ENCODE measurements around the gene EEF2K.

EEF2K gene

GRCh38 chr16:22307838-22308237 is 101.8 kb downstream of the EEF2K start:
- Histone ChIP-seq H3K4me1 (ENCODE audit: control insufficient read depth, insufficient read depth, low read length) (no peaks in the 10 kb centered on the region), H3K4me3 (ENCODE audit: low read length) (no peak overlapping the region), H3K9me3 (ENCODE audit: control insufficient read depth, low read length) (no peaks in the 10 kb centered on the region), H3K36me3 (ENCODE audit: control insufficient read depth, insufficient read depth, low read length) (peaks cover 15% of the 10 kb centered on the region), H3K9ac (ENCODE audit: low read length) (no peak overlapping the region), H3K27me3 (ENCODE audit: control insufficient read depth, insufficient read depth, low read length) (no peaks in the 10 kb centered on the region)

GRCh38 chr16:22308824-22309520 is 102.9 kb downstream of the EEF2K start:
- Histone ChIP-seq H3K4me1 (ENCODE audit: control insufficient read depth, insufficient read depth, low read length) (no peaks in the 10 kb centered on the region), H3K36me3 (ENCODE audit: control insufficient read depth, insufficient read depth, low read length) (peaks cover 15% of the 10 kb centered on the region), H3K27me3 (ENCODE audit: control insufficient read depth, insufficient read depth, low read length) (no peaks in the 10 kb centered on the region), H3K9ac (ENCODE audit: low read length) (no peak overlapping the region), H3K9me3 (ENCODE audit: control insufficient read depth, low read length) (no peaks in the 10 kb centered on the region), H3K4me3 (ENCODE audit: low read length) (no peak overlapping the region)

GRCh38 chr16:22311520-22311919 is 105.4 kb downstream of the EEF2K start:
- H3K36me3 ChIP-seq (ENCODE audit: control insufficient read depth, insufficient read depth, low read length): peaks cover 9% of the 10 kb centered on the region
- no peaks in the 10 kb centered on the region for H3K9me3 ChIP-seq (ENCODE audit: control insufficient read depth, low read length)
- no peaks in the 10 kb centered on the region for H3K4me1 ChIP-seq (ENCODE audit: control insufficient read depth, insufficient read depth, low read length)
- H3K4me3 ChIP-seq (ENCODE audit: low read length): no peak overlapping the region
- no peaks in the 10 kb centered on the region for H3K27me3 ChIP-seq (ENCODE audit: control insufficient read depth, insufficient read depth, low read length)
- no peak overlapping the region for H3K9ac ChIP-seq (ENCODE audit: low read length)

GRCh38 chr16:22312897-22313781 is 107.1 kb downstream of the EEF2K start:
- H3K27me3 ChIP-seq (ENCODE audit: control insufficient read depth, insufficient read depth, low read length): no peaks in the 10 kb centered on the region
- H3K9me3 ChIP-seq (ENCODE audit: control insufficient read depth, low read length): no peaks in the 10 kb centered on the region
- no peak overlapping the region for H3K9ac ChIP-seq (ENCODE audit: low read length)
- no peaks in the 10 kb centered on the region for H3K4me1 ChIP-seq (ENCODE audit: control insufficient read depth, insufficient read depth, low read length)
- H3K36me3 ChIP-seq (ENCODE audit: control insufficient read depth, insufficient read depth, low read length): peaks cover 9% of the 10 kb centered on the region
- H3K4me3 ChIP-seq (ENCODE audit: low read length): no peak overlapping the region

GRCh38 chr16:22313876-22314470 is 107.9 kb downstream of the EEF2K start:
- Histone ChIP-seq H3K9me3 (ENCODE audit: control insufficient read depth, low read length) (no peaks in the 10 kb centered on the region), H3K27me3 (ENCODE audit: control insufficient read depth, insufficient read depth, low read length) (no peaks in the 10 kb centered on the region), H3K36me3 (ENCODE audit: control insufficient read depth, insufficient read depth, low read length) (peaks cover 13% of the 10 kb centered on the region), H3K4me1 (ENCODE audit: control insufficient read depth, insufficient read depth, low read length) (no peaks in the 10 kb centered on the region), H3K9ac (ENCODE audit: low read length) (no peak overlapping the region), H3K4me3 (ENCODE audit: low read length) (no peak overlapping the region)

GRCh38 chr16:22314661-22315626 is 108.9 kb downstream of the EEF2K start:
- H3K36me3 ChIP-seq (ENCODE audit: control insufficient read depth, insufficient read depth, low read length): peaks cover 8% of the 10 kb centered on the region
- no peaks in the 10 kb centered on the region for H3K9me3 ChIP-seq (ENCODE audit: control insufficient read depth, low read length)
- no peaks in the 10 kb centered on the region for H3K27me3 ChIP-seq (ENCODE audit: control insufficient read depth, insufficient read depth, low read length)
- no peak overlapping the region for H3K4me3 ChIP-seq (ENCODE audit: low read length)
- no peak overlapping the region for H3K9ac ChIP-seq (ENCODE audit: low read length)
- H3K4me1 ChIP-seq (ENCODE audit: control insufficient read depth, insufficient read depth, low read length): no peaks in the 10 kb centered on the region

GRCh38 chr16:22315979-22316378 is 109.9 kb downstream of the EEF2K start:
- H3K9me3 ChIP-seq (ENCODE audit: control insufficient read depth, low read length): no peaks in the 10 kb centered on the region
- no peaks in the 10 kb centered on the region for H3K27me3 ChIP-seq (ENCODE audit: control insufficient read depth, insufficient read depth, low read length)
- H3K9ac ChIP-seq (ENCODE audit: low read length): no peak overlapping the region
- peaks cover 8% of the 10 kb centered on the region for H3K36me3 ChIP-seq (ENCODE audit: control insufficient read depth, insufficient read depth, low read length)
- no peak overlapping the region for H3K4me3 ChIP-seq (ENCODE audit: low read length)
- H3K4me1 ChIP-seq (ENCODE audit: control insufficient read depth, insufficient read depth, low read length): no peaks in the 10 kb centered on the region

GRCh38 chr16:22316411-22316811 is 110.3 kb downstream of the EEF2K start:
- Histone ChIP-seq H3K4me1 (ENCODE audit: control insufficient read depth, insufficient read depth, low read length) (no peaks in the 10 kb centered on the region), H3K9me3 (ENCODE audit: control insufficient read depth, low read length) (no peaks in the 10 kb centered on the region), H3K4me3 (ENCODE audit: low read length) (no peak overlapping the region), H3K27me3 (ENCODE audit: control insufficient read depth, insufficient read depth, low read length) (no peaks in the 10 kb centered on the region), H3K9ac (ENCODE audit: low read length) (no peak overlapping the region), H3K36me3 (ENCODE audit: control insufficient read depth, insufficient read depth, low read length) (peaks cover 8% of the 10 kb centered on the region)

GRCh38 chr16:22317001-22317530 is 111.0 kb downstream of the EEF2K start:
- no peaks in the 10 kb centered on the region for H3K27me3 ChIP-seq (ENCODE audit: control insufficient read depth, insufficient read depth, low read length)
- no peak overlapping the region for H3K4me3 ChIP-seq (ENCODE audit: low read length)
- no peaks in the 10 kb centered on the region for H3K4me1 ChIP-seq (ENCODE audit: control insufficient read depth, insufficient read depth, low read length)
- H3K36me3 ChIP-seq (ENCODE audit: control insufficient read depth, insufficient read depth, low read length): peaks cover 4% of the 10 kb centered on the region
- no peaks in the 10 kb centered on the region for H3K9me3 ChIP-seq (ENCODE audit: control insufficient read depth, low read length)
- no peak overlapping the region for H3K9ac ChIP-seq (ENCODE audit: low read length)

- Histone ChIP-seq H3K4me1 (ENCODE audit: control insufficient read depth, insufficient read depth, low read length) (no peaks in the 10 kb centered on the region), H3K27me3 (ENCODE audit: control insufficient read depth, insufficient read depth, low read length) (no peaks in the 10 kb centered on the region), H3K9ac (ENCODE audit: low read length) (no peak overlapping the region), H3K36me3 (ENCODE audit: control insufficient read depth, insufficient read depth, low read length) (peaks cover 4% of the 10 kb centered on the region), H3K4me3 (ENCODE audit: low read length) (no peak overlapping the region), H3K9me3 (ENCODE audit: control insufficient read depth, low read length) (no peaks in the 10 kb centered on the region)
Measured at GRCh38 chr16:22317625-22318024, 111.5 kb downstream of the EEF2K start.

GRCh38 chr16:22318690-22319358 is 112.7 kb downstream of the EEF2K start:
- no peaks in the 10 kb centered on the region for H3K4me1 ChIP-seq (ENCODE audit: control insufficient read depth, insufficient read depth, low read length)
- H3K27me3 ChIP-seq (ENCODE audit: control insufficient read depth, insufficient read depth, low read length): no peaks in the 10 kb centered on the region
- no peak overlapping the region for H3K4me3 ChIP-seq (ENCODE audit: low read length)
- H3K9me3 ChIP-seq (ENCODE audit: control insufficient read depth, low read length): no peaks in the 10 kb centered on the region
- H3K9ac ChIP-seq (ENCODE audit: low read length): no peak overlapping the region
- H3K36me3 ChIP-seq (ENCODE audit: control insufficient read depth, insufficient read depth, low read length): peaks cover 4% of the 10 kb centered on the region

All from mucosa of stomach (tissue), 1 donor.